HG02938 (cell line): ENCODE results near the gene RRAGD.
"Not testable (repeated sequence)": the region's sequence is repeated elsewhere in the genome, so short reads cannot be mapped to it uniquely, and the experiment has no call there.

Experiments used
- ATAC-seq: cut with Tn5 transposase; IDR thresholded peaks from one replicate; pipeline ENCODE4 v1.9.1; 2021; ENCODE audit warnings: mild to moderate bottlenecking, moderate library complexity; ENCODE audit not compliant: unreplicated experiment

RRAGD gene

GRCh38 chr6:89413006-89413400, 930 bp upstream of the RRAGD start:
- ATAC-seq: no peak

GRCh38 chr6:89411145-89412070, 665 bp downstream of the RRAGD start:
- peak; percentile 39 for ATAC-seq

GRCh38 chr6:89410788-89411144, 1.3 kb downstream of the RRAGD start:
- ATAC-seq: no peak

GRCh38 chr6:89410231-89410761, 1.8 kb downstream of the RRAGD start:
- no peak for ATAC-seq

DNA sequence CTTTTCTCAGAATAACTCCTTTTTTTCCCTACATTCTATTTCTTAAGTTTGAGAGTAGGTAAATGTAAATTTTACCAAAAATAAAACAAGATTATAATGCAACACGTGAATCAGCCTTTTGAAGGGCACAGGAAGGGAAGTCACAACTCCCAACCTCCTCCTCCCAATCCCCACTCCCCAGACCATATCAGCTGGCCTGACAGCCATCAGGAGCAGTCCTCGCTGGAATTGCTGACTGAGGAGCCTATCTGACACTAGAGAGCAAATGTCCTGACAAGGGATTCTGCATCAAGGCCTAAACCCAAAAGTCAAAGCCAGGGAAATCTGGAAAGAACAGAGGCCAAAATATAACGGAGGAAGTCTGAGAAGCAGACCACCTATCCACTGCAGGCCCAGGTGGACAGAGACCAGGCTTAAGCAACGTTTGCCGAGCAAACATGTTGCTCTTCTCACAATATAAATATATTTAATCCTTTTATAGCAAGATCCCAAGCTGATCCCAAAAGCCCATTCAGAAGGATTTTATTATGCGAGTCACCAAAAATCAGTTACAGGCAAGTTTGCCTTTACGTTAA, 2.5 kb downstream of the RRAGD start:
- ATAC-seq: no peak

DNA sequence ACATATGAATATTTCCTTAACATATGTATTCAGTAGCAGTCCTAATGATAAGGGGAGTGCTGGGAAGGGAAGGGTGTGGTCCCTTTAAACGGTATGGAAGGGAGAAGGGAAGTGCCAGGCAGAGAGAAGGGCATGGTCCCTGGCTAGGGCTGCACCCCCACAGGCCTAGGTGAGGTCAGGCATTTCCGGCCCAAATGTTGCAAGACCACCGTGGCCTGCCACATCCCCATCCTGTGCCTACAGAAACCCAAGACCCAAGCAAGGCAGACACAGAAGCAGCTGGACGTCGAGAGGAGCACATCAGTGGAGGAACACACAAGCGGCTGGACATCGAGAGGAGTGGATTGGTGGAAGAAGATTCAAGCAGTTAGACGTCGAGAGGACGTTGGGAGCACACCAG, 5.9 kb downstream of the RRAGD start:
- ATAC-seq: no peak

DNA sequence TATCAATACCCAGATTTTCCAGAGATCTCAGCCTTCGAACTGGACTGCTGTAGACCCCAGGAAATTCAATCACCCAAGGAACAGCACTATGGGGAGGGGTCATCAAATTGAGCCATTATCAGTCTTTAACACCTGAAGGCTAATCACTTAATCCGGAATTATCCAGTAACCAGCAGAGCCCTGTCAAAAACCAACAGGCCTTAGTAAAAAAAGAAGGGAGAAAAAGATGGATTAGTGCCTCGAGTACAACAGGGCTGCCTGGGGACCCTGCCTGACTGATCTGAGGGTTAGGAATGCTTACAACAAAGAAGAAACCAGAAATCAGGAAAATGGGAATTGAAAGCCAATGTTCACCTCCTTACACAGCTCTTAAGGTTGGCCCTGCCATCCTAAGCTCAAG, 7.6 kb downstream of the RRAGD start:
- ATAC-seq: no peak

DNA sequence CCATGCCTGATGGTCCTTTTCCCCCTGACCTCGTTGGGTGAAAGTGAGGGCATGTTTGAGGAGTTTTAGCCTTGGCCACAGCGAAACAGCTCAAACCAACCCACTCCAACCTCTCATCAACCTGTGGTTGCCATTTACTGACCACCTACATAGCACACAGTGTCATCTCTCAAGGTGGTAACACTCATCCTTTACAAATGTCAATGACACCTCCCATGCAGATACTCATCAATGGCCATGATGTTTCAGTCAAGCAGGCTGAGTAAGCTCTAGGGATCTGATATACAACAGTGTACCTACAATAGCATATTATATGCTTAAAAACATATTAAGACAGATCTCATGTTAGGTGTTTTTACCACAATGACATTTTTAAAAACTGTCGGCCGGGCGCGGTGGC, 9.3 kb downstream of the RRAGD start:
- no peak for ATAC-seq

DNA sequence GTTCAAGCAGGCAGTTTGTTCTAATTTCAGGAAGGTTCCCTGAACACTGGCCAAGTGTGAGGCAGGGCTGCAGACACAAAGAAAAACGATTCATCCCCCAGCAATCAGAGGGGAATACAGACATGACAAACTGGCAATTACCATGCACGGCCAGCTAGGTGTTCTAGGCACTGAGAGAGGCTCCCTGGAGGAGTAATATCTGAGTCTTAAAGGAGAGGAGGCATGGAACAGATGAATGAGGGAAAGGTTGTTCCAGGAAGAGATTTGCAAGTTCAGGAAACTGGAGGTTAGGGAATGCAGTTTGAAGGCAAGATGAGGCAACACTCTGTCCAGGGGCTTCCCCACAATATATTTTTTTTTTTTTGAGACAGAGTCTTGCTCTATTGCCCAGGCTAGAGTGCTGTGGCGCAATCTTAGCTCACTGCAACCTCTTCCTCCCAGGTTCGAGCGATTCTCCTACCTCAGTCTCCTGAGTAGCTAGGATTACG, 11.1 kb downstream of the RRAGD start:
- ATAC-seq: no peak

- no peak for ATAC-seq
These were observed 12.0 kb downstream of the RRAGD start for GRCh38 chr6:89400050-89400449.

- ATAC-seq: no peak
These were observed 13.1 kb downstream of the RRAGD start for GRCh38 chr6:89398762-89399525.

DNA sequence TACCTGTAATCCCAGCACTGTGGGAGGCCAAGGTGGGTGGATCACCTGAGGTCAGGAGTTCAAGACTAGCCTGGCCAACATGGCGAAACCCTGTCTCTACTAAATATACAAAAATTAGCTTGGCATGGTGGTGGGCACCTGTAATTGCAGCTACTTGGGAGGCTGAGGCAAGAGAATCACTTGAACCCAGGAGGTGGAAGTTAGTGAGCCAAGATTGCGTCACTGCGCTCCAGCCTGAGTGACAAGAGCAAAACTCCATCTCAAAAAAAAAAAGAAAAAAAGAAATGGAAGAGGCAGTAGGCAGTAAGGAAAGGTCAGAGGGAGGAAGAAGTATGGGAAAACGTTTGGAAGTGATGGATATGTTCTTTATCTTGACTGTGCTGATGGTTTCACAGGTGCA, 14.2 kb downstream of the RRAGD start:
- ATAC-seq: not testable (repeated sequence)

DNA sequence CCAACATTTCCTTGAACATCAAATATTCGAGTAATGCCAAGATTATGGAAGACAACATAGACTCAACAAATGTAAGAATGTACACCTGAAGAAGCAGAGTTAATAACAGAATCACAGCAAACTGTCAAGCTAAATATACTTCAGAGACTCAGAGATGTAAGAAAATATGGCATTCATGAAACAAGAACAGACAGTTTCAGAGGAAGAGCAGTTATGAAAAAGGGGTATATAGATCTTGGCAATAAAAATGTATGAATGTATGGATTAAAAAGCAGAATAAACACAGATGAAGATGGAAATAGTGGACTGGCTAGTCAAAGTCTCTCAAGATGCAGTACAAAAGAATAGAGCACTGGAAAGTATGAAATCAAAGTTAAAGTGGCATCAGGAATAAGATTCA, 18.4 kb downstream of the RRAGD start:
- no peak for ATAC-seq

DNA sequence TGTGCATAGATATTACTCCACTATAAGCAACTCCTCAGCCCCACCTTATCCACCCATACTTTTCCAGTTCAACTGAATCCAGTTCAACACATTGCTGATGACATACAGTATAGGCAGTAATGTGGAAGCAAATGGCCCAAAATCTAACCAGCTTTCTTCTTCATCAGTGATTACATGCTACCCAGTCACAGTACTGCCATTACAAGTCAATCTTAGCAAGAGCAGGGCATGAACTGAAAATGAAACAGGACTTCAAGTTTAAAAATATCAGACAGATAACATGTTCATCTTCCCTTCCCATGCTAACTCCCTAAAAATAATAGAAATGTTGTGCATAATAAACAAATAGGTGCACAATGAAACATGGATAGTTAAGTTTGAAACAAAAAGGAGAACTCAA, 19.2 kb downstream of the RRAGD start:
- no peak for ATAC-seq

DNA sequence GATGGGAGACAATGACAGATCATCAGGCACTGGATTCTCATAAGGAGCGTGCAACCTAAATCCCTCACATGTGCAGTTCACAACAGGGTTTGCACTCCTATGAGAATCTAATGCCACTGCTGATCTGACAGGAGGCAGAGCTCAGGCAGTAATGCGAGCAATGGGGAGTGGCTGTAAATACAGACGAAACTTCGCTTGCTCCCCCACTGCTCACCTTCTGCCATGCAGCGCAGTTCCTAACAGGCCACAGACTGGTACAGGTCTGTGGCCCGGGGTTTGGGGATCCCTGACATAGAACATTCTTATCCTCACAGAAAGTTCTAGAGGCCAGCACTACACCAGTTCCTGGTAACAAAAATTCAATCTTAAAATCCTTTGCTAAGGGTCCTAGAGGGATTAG, 23.2 kb downstream of the RRAGD start:
- no peak for ATAC-seq

GRCh38 chr6:89387516-89388201, 24.4 kb downstream of the RRAGD start:
- peak; percentile 97 for ATAC-seq

- peak; percentile 23 for ATAC-seq
These were observed 25.1 kb downstream of the RRAGD start for GRCh38 chr6:89386917-89387491.

DNA sequence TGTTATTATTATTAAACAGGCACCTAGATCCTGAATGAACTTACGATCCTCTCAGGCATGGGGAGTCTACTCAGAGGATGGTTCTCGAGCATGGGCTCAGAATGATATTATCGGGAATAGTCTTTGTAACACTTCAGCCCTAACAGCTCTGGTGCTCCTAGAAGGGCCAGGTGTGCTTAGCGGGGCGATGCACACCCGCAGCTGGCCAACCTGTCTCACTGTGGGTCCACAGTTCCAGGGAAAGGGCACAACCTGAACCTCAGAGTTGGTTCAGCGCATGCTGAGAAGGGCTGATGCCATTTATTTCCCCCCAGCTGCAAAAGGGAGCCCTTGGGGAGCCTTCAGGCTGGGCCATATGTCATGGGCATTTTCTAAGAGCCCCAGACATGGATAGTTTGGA, 26.2 kb downstream of the RRAGD start:
- ATAC-seq: no peak

DNA sequence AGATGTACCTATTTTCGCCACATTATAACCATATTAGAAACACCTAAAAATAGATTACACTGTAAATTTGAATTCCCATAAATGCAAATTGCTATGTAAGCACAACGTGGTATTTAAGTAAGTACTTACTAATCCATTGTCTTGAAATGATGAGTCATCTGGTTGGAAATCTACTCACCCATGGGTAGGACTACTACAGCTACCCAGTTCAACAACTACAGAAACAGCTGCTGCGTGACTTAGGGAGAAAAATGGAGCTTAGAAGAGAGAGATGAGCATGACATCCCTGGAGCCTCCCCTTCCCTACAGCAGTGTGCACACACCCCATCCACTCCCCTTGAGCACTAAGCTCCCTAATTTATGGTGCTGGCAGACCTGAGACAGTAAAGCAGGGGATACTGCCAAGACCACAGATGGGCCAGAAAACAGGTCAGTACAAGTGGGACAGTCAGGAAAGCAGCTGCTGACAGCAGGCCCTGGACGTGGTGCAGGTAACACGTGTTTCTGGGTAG, 26.9 kb downstream of the RRAGD start:
- ATAC-seq: no peak

DNA sequence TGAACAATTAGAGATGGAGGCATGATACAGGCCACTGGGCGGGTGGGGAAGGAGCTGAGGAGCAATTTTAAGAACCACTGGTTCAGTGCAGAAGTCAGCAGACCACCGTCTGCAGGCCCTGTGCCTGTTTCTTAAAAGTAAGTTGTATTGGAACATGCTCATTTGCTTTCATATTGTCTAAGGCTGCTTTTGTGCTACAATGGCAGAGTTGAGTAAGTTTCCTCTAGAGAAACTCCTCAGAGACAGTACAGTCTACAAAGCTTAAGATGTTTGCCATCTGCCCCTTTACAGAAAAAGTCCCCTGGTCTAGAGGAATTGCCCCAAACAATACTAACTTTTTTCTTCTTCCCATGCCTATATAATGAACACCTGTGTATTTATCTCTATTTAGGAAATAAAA, 31.0 kb downstream of the RRAGD start:
- ATAC-seq: no peak
